GM12875 (cell line): Measurements from ENCODE around the gene KRTAP10-3.
"Not testable (repeated sequence)": the region's sequence is repeated elsewhere in the genome, so short reads cannot be mapped to it uniquely, and the experiment has no call there.

Experiments
- H3K4me3 ChIP-seq: one replicate; pipeline ENCODE4 v1.5.1; 2011; ENCODE audit warnings: low read depth, low read length, control low read depth
- TF ChIP-seq, protein P1 (sequence below): IDR thresholded peaks from 2 replicates; pipeline ENCODE4 v1.5.1; 2011; ENCODE audit warnings: low read depth, mild to moderate bottlenecking, control low read depth, inconsistent platforms, low read length, moderate library complexity, borderline replicate concordance; ENCODE audit not compliant: insufficient read depth

KRTAP10-3 gene

DNA sequence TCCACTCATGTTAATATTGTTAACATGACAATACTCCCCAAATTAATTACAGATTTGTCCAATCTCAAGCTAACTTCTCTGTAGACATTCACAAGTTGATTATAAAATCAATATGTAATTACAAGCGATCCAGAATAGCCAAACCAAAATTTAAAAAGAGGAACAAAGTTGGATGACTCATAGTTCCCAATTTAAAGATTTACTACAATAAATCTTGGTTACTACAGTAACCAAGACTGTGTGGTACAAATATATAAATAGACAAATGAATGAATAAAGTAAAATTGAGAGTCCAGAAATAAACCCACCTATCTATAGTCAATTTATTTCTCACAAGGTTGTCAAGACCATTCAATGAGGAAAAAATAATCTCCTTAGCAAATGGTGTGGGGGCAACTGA, 7.8 kb upstream of the KRTAP10-3 start:
- TF ChIP-seq, protein P1, sequence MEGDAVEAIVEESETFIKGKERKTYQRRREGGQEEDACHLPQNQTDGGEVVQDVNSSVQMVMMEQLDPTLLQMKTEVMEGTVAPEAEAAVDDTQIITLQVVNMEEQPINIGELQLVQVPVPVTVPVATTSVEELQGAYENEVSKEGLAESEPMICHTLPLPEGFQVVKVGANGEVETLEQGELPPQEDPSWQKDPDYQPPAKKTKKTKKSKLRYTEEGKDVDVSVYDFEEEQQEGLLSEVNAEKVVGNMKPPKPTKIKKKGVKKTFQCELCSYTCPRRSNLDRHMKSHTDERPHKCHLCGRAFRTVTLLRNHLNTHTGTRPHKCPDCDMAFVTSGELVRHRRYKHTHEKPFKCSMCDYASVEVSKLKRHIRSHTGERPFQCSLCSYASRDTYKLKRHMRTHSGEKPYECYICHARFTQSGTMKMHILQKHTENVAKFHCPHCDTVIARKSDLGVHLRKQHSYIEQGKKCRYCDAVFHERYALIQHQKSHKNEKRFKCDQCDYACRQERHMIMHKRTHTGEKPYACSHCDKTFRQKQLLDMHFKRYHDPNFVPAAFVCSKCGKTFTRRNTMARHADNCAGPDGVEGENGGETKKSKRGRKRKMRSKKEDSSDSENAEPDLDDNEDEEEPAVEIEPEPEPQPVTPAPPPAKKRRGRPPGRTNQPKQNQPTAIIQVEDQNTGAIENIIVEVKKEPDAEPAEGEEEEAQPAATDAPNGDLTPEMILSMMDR = no peak

DNA sequence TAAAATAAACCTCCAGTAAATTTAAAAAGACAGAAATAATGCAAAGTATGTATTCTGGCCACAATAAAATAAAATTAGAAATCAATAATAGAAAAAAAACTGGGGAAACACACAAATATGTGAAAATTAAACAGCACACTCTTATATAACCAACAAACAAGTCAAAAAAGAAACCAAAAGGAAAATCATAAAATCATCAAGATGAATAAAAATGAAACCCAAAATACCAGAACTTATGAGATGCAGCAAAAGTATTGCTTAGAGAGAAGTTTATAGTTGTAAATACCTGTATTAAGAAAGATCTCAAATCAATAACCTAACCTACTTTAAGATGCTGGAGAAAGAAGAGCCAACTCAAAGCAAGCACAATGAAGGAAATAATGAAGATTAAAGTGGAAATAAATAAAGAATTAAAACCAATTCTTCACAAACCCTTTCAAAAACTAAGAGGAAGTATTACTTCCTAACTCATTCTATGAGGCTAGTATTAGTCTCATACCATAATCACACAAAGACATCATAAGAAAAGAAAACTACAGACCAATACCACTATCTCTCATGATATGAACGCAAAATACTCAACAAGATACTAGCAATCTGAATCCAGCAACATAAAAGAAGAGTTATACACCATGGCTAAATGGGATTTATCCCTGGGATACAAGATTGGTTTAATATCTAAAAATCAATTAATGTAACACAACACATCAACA, 6.4 kb upstream of the KRTAP10-3 start:
- TF ChIP-seq, protein P1 = no peak
- H3K4me3 ChIP-seq = no peak overlapping the region

More for the DNA sequence above, 7.8 kb upstream of the KRTAP10-3 start:
- no peak overlapping the region for H3K4me3 ChIP-seq

DNA sequence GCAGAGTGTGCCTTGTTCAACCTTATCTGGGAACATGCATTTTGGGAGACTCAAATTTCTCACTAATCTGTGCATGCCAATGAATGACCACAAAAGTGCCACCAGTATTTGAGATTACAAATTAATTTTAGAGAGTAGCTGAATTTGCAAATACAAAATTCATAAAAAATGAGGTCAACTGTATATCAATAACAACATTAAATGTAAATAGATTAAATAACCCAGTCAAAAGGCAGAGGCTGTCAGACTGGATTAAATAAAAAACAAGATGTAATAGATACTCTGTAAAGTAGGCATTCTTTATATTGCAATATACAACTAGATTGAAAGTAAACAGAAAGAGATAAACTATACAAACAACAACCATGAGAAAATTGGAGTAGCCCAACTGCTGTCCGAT, 5.5 kb upstream of the KRTAP10-3 start:
- H3K4me3 ChIP-seq = no peak overlapping the region
- TF ChIP-seq, protein P1 = no peak

DNA sequence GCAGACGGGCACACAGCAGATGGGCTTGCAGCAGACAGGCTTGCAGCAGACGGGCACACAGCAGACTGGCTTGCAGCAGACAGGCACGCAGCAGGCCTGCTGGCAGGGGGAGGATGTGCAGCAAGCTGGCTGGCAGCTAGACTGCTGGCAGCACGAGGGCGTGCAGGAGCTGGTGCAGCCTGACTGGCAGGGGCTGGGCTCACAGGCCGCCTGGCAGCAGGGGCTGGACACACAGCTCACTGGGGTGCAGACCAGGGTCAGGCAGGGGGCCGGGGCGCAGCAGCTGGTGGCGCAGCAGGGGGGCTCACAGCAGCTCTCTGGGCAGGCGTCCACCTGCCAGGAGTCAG, 293 bp downstream of the KRTAP10-3 start:
- not testable (repeated sequence) for H3K4me3 ChIP-seq

- TF ChIP-seq, protein P1 = no peak
Observed at GRCh38 chr21:44557491-44558328, 885 bp downstream of the KRTAP10-3 start.

DNA sequence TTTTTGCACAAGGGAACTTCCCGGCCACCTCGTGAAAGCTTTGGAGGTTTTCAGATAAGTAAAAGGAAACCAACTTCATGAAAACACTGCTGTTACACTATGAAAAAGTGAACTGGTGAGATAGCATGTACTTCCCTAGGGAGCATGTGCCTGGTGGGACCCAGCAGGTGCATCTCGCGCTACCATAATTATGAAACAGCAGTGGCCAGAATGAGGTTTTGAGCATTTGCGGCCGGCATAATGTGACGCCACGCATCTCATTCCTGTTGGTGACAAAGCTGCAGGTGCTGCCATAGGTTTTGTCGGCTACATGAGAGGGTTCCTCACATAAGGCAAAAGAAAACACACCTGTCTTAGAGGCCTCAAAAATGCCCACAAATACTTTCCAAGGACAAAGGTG, 1.7 kb downstream of the KRTAP10-3 start:
- no peak overlapping the region for H3K4me3 ChIP-seq
- TF ChIP-seq, protein P1 = no peak

More at GRCh38 chr21:44557491-44558328, 885 bp downstream of the KRTAP10-3 start:
- H3K4me3 ChIP-seq = no peak overlapping the region

- no peak overlapping the region for H3K4me3 ChIP-seq
- TF ChIP-seq, protein P1 = no peak
Observed at GRCh38 chr21:44555200-44555875, 3.3 kb downstream of the KRTAP10-3 start.
